Measurements from ENCODE around the gene ZBTB40.

Gene ZBTB40

DNA sequence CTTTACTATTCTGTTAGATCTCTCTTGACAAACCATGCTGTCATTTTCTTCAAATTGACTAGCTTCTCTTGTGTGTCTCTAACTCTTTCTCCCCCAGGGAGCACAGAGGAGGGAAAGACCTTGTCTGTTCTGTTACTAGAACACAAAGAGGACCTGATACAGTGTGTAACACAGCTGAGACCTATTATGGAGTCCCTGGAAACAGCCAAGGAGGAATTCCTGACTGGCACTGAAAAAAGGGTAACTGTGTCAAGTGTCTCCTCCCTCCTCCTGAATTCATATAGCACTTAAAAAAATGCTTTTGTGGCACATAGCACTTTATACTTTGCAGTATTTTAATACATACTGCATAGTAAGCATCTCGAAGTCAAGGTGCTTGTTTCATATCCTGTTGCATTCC lies 50.6 kb downstream of the ZBTB40 start:
- TF ChIP-seq, protein P1, sequence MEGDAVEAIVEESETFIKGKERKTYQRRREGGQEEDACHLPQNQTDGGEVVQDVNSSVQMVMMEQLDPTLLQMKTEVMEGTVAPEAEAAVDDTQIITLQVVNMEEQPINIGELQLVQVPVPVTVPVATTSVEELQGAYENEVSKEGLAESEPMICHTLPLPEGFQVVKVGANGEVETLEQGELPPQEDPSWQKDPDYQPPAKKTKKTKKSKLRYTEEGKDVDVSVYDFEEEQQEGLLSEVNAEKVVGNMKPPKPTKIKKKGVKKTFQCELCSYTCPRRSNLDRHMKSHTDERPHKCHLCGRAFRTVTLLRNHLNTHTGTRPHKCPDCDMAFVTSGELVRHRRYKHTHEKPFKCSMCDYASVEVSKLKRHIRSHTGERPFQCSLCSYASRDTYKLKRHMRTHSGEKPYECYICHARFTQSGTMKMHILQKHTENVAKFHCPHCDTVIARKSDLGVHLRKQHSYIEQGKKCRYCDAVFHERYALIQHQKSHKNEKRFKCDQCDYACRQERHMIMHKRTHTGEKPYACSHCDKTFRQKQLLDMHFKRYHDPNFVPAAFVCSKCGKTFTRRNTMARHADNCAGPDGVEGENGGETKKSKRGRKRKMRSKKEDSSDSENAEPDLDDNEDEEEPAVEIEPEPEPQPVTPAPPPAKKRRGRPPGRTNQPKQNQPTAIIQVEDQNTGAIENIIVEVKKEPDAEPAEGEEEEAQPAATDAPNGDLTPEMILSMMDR (IDR thresholded peaks at IDR 0.05; ENCODE audit: low read depth, low read length) = no peak
- no peak overlapping the region for H3K4me3 ChIP-seq (ENCODE audit: low read depth, low read length)

DNA sequence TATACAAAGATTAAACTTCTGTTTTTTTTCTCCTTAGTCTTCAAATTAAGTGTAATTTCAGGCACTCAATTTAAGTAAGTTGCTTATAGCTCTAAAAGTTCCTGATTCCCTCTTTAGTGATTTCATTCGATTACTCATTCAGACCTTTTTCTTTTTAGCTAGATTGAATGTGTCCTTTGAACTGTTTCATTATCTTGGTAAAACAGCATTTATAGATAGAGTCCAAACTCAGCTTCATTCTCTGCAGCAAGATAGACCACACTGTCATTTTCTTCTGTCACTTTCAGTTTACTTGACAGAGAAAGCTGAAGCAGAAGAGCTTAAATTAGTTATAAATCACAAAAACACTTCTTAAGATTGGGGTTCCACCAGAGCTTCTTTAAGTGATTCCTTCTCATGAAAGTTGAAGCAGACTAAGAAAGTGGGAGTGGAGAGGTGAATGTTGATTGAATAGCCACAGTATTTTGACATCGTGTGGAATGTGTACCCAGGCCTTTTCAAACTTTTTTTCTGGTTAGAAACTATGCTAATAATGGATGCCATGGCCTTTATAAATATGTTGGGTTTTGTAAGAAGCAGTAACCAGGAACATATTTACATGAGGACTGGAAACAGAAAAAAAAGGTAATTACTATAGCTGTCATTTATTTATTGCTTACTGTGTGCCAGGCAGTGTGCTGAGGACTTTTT lies 52.2 kb downstream of the ZBTB40 start:
- TF ChIP-seq, protein P1 (IDR thresholded peaks at IDR 0.05; ENCODE audit: low read depth, low read length) = no peak
- H3K4me3 ChIP-seq (ENCODE audit: low read depth, low read length) = no peak overlapping the region

DNA sequence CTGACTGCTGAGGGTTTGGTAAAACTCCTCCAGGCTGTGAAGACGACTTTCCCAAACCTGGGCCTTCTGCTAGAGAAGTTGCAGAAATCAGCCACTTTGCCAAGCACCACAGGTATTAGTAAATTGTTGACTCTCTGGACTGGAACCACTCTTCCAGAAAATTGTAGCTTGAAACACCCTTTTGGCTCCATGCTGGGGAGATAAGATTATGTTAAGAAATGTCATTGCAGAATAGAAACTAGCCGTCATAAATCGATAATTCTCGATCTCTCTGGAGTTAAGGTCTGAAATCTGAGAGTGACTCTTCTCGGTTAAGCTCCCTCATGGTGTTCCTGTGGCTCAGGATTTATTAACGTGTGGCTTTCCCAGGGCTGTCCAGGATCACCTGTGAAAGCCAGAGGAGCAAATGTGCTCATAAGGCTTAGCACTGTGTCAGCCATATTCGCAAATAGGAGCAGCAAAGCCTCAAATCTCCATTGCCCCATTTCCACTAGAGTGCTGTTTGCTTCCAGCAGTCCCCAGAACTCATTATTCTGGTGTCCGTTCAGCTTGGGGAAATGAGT lies 54.6 kb downstream of the ZBTB40 start:
- TF ChIP-seq, protein P1 (IDR thresholded peaks at IDR 0.05; ENCODE audit: low read depth, low read length) = no peak
- no peak overlapping the region for H3K4me3 ChIP-seq (ENCODE audit: low read depth, low read length)

DNA sequence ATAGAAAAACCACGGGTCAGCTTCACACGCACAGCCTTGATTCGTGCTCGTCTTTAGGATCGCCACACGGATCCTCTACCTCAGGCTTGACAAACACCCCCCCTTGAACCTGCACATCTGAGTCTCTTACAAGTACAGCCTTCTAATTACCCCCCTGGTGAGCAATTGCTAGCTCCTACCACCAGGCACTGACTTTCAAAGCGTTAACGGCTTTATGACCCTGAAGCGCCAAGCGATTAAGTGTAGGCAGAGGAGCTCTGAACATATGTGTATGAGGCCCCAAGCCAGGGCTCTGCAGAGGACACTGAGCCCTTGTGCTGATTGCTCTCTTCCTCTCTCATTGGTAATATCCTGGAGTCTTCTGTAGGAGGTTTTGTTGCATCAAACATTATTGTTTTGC lies 55.9 kb downstream of the ZBTB40 start:
- H3K4me3 ChIP-seq (ENCODE audit: low read depth, low read length) = no peak overlapping the region
- TF ChIP-seq, protein P1 (IDR thresholded peaks at IDR 0.05; ENCODE audit: low read depth, low read length) = no peak

DNA sequence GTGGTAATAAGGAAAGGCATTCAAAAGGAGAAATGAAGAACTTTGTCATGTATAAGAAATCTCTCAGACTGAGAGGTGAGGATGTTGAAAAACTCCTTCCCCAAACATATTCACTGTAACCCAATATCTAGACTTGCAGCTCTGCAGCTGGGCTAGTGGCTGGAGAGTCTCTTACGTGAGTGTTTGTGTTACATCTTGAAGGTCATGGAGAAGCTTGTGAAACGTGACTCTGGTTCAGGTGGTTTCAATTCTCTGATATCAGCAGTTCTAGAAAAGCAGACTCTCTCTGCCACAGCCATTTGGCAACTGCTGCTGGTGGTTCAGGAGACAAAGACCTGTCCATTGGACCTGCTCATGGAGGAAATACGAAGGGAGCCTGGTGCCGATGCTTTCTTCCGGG lies 56.7 kb downstream of the ZBTB40 start:
- TF ChIP-seq, protein P1 (IDR thresholded peaks at IDR 0.05; ENCODE audit: low read depth, low read length) = no peak
- no peak overlapping the region for H3K4me3 ChIP-seq (ENCODE audit: low read depth, low read length)

DNA sequence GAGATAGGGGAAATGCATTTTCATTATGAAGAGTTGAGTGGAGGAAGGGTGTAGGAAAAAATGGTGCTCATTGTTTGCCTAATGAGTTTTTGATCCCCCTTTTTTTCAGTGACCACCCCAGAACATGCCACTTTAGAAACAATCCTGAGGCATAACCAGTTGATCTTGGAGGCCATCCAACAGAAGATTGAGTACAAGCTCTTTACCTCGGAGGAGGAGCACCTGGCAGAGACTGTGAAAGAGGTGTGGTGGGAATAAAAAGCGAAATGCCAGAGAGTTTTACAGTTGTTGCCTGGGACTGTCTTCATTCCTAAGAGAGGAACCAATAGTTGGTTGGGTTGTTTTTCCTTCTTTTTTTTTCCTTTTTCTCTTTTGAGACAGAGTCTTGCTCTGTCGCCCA lies 57.3 kb downstream of the ZBTB40 start:
- TF ChIP-seq, protein P1 (IDR thresholded peaks at IDR 0.05; ENCODE audit: low read depth, low read length) = no peak
- no peak overlapping the region for H3K4me3 ChIP-seq (ENCODE audit: low read depth, low read length)

DNA sequence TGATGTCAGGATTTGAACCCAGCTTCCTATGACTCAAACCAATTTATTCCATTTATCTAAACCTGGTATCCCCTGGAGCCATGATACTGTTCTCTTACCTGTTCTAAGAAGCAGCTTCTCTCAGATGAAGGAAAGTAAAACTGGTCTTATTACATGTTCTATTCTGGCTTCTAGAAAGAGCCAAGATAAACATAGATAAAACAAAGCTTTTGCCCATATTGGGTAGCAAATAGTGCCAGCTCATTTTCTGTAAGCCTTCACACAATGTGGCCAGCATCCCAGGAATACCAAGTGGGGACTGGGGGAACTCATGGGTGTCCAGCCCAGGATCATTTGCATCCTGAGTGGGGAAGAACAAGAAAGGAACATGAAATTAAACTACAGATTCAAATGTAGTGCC lies 58.2 kb downstream of the ZBTB40 start:
- no peak overlapping the region for H3K4me3 ChIP-seq (ENCODE audit: low read depth, low read length)
- TF ChIP-seq, protein P1 (IDR thresholded peaks at IDR 0.05; ENCODE audit: low read depth, low read length) = no peak
